Heart left ventricle (tissue), 13 donors: ENCODE data around the gene CNTRL.

Experiments
- POLR2A ChIP-seq, 2 donors: fragments of 450-650 bp; IDR thresholded peaks; one replicate each; pipeline ENCODE4 v1.6.1; 2017; ENCODE audit warnings: antibody characterized with exemption in 2 of 2, mild to moderate bottlenecking in 2 of 2, moderate library complexity in 2 of 2
- TF ChIP-seq, protein P1 (sequence below), 12 donors: fragments of 200-600 bp; sonication (generic) in 4 of 12; IDR thresholded peaks; one replicate each; pipeline versions ENCODE4 v1.5.0 to v1.8.0; 2018 to 2022; ENCODE audit warnings: antibody characterized with exemption in 12 of 12, mild to moderate bottlenecking in 5 of 12
- donor health status: ischemic (EF 13 %, LVEDD 7.1; RV severe dilation, severe dysfunction).
- donor health status: DM: no; HTN: yes; CAD: no.
- donor health status: DM: no; HTN: no; CAD: no.
- donor health status: ischemic (EF 25% LVEDD 6.9; RV normal size, moderate dysfunction).
- donor health status: ischemic (EF 25% LVEDD 5.7; RV mildly dilated, moderate dysfunction).
- donor health status: ischemic (EF 35%, LVEDD 5.7; RV mildly dilated, moderate dysfunction).
- donor health status: nonischemic (EF 11% LVEDD 7.7; RV severe dilation, severe dysfunction).
- donor health status: DM: yes; HTN: yes; CAD: no.
- donor health status: PGD.
- donor health status: ischemic (EF 29% LVEDD 5.4; RV normal size, mild dysfunction).
- donor health status: nonischemic (EF 23%, LVEDD 6.1; RV moderate dilation, normal function).

DNA sequence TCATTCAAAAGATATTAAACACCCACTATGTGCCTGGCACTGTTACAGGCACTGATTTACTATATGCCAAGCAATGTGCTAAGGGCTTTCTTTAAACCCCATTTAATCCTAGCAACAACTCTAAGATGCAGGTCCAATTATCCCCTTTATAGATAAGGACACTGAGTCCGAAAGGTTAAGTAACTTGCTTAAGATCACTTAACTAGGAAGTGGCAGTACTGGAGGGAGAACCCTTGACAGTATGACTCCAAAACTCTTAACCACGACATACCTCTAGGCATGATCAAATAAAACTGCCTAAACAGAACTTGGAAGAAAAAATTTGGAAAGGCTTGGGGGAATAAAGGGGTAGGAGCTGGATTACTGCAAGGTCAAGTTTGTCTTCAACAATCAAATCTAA, 125.2 kb downstream of the CNTRL start:
- TF ChIP-seq, protein P1, sequence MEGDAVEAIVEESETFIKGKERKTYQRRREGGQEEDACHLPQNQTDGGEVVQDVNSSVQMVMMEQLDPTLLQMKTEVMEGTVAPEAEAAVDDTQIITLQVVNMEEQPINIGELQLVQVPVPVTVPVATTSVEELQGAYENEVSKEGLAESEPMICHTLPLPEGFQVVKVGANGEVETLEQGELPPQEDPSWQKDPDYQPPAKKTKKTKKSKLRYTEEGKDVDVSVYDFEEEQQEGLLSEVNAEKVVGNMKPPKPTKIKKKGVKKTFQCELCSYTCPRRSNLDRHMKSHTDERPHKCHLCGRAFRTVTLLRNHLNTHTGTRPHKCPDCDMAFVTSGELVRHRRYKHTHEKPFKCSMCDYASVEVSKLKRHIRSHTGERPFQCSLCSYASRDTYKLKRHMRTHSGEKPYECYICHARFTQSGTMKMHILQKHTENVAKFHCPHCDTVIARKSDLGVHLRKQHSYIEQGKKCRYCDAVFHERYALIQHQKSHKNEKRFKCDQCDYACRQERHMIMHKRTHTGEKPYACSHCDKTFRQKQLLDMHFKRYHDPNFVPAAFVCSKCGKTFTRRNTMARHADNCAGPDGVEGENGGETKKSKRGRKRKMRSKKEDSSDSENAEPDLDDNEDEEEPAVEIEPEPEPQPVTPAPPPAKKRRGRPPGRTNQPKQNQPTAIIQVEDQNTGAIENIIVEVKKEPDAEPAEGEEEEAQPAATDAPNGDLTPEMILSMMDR (IDR thresholded peaks at IDR 0.05): no peak
- no peak for TF ChIP-seq POLR2A (IDR thresholded peaks at IDR 0.05)
